HepG2 (cell line): ENCODE measurements around the gene TMBIM1.
A peak's percentile ranks its signal among the peaks of the same experiment; 100 is the strongest.

Experiments used
- AHR ChIP-seq: IDR thresholded peaks from 2 replicates; pipeline ENCODE4 v1.6.1; 2018; ENCODE audit warnings: missing genetic modification reagents, missing compliant biosample characterization
- BRCA1 ChIP-seq: sonication (generic); formaldehyde crosslinking; IDR thresholded peaks from 2 replicates; pipeline ENCODE4 v1.4.0; 2020; ENCODE audit warnings: missing genetic modification reagents
- HDAC2 ChIP-seq: sonication (generic); formaldehyde crosslinking; IDR thresholded peaks from 2 replicates; pipeline ENCODE4 v1.4.0; 2020; ENCODE audit warnings: missing genetic modification reagents
- NFKBIZ ChIP-seq: IDR thresholded peaks from 2 replicates; pipeline ENCODE4 v1.6.1; 2018; ENCODE audit warnings: missing genetic modification reagents, missing compliant biosample characterization
- ZMAT3 ChIP-seq: sonication (generic); formaldehyde crosslinking; conservative IDR thresholded peaks from 2 replicates; pipeline ENCODE4 v1.7.0; 2021; ENCODE audit warnings: missing genetic modification reagents
- ZNF75D ChIP-seq: sonication (generic); formaldehyde crosslinking; IDR thresholded peaks from 2 replicates; pipeline ENCODE4 v1.8.1; 2023; ENCODE audit warnings: missing genetic modification reagents, mild to moderate bottlenecking, borderline replicate concordance
- TF ChIP-seq, protein P1 (sequence below): sonication (generic); formaldehyde crosslinking; IDR thresholded peaks from 2 replicates; pipeline ENCODE4 v1.5.0; 2020; ENCODE audit warnings: missing genetic modification reagents, mild to moderate bottlenecking, borderline replicate concordance
- TF ChIP-seq, protein P2 (sequence below): sonication (generic); formaldehyde crosslinking; IDR thresholded peaks from 2 replicates; pipeline ENCODE4 v1.9.0; 2021; ENCODE audit warnings: mild to moderate bottlenecking, missing genetic modification reagents
- TF ChIP-seq, protein P3 (sequence below): sonication (generic); formaldehyde crosslinking; IDR thresholded peaks from 2 replicates; pipeline ENCODE4 v1.8.0; 2022; ENCODE audit warnings: missing genetic modification reagents, mild to moderate bottlenecking, borderline replicate concordance
- TF ChIP-seq, protein P4 (sequence below): fragments of 450-650 bp; IDR thresholded peaks from 2 replicates; pipeline ENCODE4 v1.6.1; 2016

DNA sequence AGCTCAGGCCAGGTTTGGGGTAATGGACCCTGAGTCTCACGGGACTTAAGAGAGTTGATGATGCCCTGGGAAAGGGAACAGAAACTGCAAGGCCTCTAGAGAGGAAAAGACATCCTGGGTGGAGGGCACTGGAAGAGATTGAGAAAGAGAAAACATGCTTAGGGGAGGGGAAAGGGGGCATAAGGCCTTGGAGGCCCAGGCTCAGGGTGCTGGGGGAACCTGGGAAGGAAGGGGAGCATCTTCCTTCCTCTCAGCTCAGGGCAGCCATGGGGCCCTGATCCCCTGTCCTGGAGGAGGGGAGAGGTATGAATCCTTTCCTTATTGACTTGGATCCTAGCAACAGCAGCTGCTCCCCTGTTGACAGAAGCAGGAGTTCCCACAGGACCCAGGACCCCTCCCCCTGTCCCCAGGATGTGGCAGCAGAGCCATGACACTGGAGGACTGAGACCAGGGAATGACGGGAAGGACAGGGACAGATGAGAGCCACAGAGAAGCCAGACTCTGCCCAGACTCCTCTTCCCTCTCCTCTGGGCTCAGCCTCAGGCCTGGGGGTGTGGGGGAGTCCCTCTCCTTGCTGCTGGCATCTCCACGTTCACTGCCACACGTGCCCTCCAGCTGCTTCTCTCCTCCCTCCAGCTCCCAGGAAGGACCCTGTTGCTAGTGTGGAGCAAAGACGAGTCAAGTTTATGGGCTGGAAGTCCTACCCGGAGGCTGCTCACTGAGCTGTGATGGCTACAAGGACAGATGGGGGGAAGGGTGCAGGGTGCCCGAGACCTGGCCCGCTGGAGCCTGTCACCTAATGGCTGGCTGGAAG is 30.7 kb downstream of the TMBIM1 start:
- TF ChIP-seq, protein P1, sequence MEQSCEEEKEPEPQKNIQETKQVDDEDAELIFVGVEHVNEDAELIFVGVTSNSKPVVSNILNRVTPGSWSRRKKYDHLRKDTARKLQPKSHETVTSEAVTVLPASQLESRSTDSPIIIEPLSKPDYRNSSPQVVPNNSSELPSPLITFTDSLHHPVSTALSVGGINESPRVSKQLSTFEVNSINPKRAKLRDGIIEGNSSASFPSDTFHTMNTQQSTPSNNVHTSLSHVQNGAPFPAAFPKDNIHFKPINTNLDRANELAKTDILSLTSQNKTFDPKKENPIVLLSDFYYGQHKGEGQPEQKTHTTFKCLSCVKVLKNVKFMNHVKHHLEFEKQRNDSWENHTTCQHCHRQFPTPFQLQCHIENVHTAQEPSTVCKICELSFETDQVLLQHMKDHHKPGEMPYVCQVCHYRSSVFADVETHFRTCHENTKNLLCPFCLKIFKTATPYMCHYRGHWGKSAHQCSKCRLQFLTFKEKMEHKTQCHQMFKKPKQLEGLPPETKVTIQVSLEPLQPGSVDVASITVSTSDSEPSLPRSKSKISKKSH (CRISPR knock-in tag) = 0 out of 2 replicates have a peak, but pooled peaks have one; percentile 24
- TF ChIP-seq BRCA1 (CRISPR knock-in tag) (no peak), NFKBIZ (CRISPR knock-in tag) (no peak), AHR (CRISPR knock-in tag) (no peak), ZMAT3 (CRISPR knock-in tag) (no peak), HDAC2 (no peak), ZNF75D (CRISPR knock-in tag) (no peak)
- TF ChIP-seq, protein P2, sequence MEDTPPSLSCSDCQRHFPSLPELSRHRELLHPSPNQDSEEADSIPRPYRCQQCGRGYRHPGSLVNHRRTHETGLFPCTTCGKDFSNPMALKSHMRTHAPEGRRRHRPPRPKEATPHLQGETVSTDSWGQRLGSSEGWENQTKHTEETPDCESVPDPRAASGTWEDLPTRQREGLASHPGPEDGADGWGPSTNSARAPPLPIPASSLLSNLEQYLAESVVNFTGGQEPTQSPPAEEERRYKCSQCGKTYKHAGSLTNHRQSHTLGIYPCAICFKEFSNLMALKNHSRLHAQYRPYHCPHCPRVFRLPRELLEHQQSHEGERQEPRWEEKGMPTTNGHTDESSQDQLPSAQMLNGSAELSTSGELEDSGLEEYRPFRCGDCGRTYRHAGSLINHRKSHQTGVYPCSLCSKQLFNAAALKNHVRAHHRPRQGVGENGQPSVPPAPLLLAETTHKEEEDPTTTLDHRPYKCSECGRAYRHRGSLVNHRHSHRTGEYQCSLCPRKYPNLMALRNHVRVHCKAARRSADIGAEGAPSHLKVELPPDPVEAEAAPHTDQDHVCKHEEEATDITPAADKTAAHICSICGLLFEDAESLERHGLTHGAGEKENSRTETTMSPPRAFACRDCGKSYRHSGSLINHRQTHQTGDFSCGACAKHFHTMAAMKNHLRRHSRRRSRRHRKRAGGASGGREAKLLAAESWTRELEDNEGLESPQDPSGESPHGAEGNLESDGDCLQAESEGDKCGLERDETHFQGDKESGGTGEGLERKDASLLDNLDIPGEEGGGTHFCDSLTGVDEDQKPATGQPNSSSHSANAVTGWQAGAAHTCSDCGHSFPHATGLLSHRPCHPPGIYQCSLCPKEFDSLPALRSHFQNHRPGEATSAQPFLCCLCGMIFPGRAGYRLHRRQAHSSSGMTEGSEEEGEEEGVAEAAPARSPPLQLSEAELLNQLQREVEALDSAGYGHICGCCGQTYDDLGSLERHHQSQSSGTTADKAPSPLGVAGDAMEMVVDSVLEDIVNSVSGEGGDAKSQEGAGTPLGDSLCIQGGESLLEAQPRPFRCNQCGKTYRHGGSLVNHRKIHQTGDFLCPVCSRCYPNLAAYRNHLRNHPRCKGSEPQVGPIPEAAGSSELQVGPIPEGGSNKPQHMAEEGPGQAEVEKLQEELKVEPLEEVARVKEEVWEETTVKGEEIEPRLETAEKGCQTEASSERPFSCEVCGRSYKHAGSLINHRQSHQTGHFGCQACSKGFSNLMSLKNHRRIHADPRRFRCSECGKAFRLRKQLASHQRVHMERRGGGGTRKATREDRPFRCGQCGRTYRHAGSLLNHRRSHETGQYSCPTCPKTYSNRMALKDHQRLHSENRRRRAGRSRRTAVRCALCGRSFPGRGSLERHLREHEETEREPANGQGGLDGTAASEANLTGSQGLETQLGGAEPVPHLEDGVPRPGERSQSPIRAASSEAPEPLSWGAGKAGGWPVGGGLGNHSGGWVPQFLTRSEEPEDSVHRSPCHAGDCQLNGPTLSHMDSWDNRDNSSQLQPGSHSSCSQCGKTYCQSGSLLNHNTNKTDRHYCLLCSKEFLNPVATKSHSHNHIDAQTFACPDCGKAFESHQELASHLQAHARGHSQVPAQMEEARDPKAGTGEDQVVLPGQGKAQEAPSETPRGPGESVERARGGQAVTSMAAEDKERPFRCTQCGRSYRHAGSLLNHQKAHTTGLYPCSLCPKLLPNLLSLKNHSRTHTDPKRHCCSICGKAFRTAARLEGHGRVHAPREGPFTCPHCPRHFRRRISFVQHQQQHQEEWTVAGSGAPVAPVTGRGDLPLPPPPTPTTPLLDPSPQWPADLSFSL (CRISPR knock-in tag) = no peak
- TF ChIP-seq, protein P3, sequence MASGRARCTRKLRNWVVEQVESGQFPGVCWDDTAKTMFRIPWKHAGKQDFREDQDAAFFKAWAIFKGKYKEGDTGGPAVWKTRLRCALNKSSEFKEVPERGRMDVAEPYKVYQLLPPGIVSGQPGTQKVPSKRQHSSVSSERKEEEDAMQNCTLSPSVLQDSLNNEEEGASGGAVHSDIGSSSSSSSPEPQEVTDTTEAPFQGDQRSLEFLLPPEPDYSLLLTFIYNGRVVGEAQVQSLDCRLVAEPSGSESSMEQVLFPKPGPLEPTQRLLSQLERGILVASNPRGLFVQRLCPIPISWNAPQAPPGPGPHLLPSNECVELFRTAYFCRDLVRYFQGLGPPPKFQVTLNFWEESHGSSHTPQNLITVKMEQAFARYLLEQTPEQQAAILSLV (CRISPR knock-in tag) = no peak
- TF ChIP-seq, protein P4, sequence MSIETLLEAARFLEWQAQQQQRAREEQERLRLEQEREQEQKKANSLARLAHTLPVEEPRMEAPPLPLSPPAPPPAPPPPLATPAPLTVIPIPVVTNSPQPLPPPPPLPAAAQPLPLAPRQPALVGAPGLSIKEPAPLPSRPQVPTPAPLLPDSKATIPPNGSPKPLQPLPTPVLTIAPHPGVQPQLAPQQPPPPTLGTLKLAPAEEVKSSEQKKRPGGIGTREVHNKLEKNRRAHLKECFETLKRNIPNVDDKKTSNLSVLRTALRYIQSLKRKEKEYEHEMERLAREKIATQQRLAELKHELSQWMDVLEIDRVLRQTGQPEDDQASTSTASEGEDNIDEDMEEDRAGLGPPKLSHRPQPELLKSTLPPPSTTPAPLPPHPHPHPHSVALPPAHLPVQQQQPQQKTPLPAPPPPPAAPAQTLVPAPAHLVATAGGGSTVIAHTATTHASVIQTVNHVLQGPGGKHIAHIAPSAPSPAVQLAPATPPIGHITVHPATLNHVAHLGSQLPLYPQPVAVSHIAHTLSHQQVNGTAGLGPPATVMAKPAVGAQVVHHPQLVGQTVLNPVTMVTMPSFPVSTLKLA = no peak
